H1 (cell line): ENCODE results near the gene KCNT1. TPM values are rescaled to one million over a fixed set of nuclear protein-coding genes. Genes with fewer than 3 reads are reported as not detected.

ENCODE experiments used
- CTCF ChIA-PET: fragments of 300-600 bp; sonication (Branson Sonifier 250); formaldehyde crosslinking; loops from one replicate; lab custom pipeline; 2021; ENCODE audit not compliant: partially characterized antibody; lab: Charles Lee
- POLR2A ChIA-PET: fragments of 300-600 bp; sonication (Branson Sonifier 250); formaldehyde crosslinking; loops from one replicate; lab custom pipeline; 2021; ENCODE audit warnings: inconsistent platforms; ENCODE audit not compliant: partially characterized antibody; lab: Charles Lee
- DNase-seq, 2 experiments: peaks; one replicate each; pipeline versions ENCODE4 v3.0.0 to v3.0.0-alpha.2; 2010 to 2022; ENCODE audit warnings: low spot score in 2 of 2, low read depth in 1 of 2, mixed read lengths in 1 of 2
- FAIRE-seq: peaks from 2 replicates; lab custom pipeline; 2011; peaks lifted over from hg19 to GRCh38; lab: Jason Lieb, UNC
- H2AFZ ChIP-seq: 2 replicates; pipeline ENCODE4 v1.8.1; 2012; ENCODE audit warnings: low read length, inconsistent platforms
- H2AK5ac ChIP-seq: 2 replicates; pipeline ENCODE4 v1.6.1; 2013; ENCODE audit warnings: low read depth, low read length
- H2BK120ac ChIP-seq: replicated peaks from 2 replicates; pipeline ENCODE3; 2013; ENCODE audit warnings: low read depth, low read length, inconsistent platforms
- H2BK12ac ChIP-seq: 2 replicates; pipeline ENCODE4 v1.6.1; 2013; ENCODE audit warnings: low read depth, low read length
- H2BK15ac ChIP-seq: 2 replicates; pipeline ENCODE4 v1.6.1; 2013; ENCODE audit warnings: low read length
- H2BK20ac ChIP-seq: 2 replicates; pipeline ENCODE4 v1.6.1; 2013; ENCODE audit warnings: low read length
- H2BK5ac ChIP-seq: 2 replicates; pipeline ENCODE4 v1.6.1; 2013; ENCODE audit warnings: low read depth, low read length
- H3K14ac ChIP-seq: 2 replicates; pipeline ENCODE4 v1.6.1; 2013; ENCODE audit warnings: inconsistent platforms; ENCODE audit not compliant: insufficient read length
- H3K18ac ChIP-seq: 2 replicates; pipeline ENCODE4 v1.6.1; 2013; ENCODE audit warnings: low read length; ENCODE audit errors: extremely low read depth
- H3K23ac ChIP-seq: 2 replicates; pipeline ENCODE4 v1.6.1; 2013; ENCODE audit warnings: inconsistent platforms; ENCODE audit not compliant: insufficient read length
- H3K23me2 ChIP-seq: 2 replicates; pipeline ENCODE4 v1.6.1; 2013; ENCODE audit warnings: low read depth, low read length
- H3K27ac ChIP-seq: 2 replicates; pipeline ENCODE4 v1.6.1; 2011; ENCODE audit warnings: low read depth, low read length, inconsistent platforms
- H3K27me3 ChIP-seq, 4 experiments: replicated peaks in 1 of 4; 1 replicate in 1 of 4; 2 replicates in 3 of 4; pipeline versions ENCODE4 v1.6.1 to v1.8.1; 2011 to 2013; ENCODE audit warnings: low read length in 3 of 4, mild to moderate bottlenecking in 3 of 4, inconsistent platforms in 2 of 4, mixed read lengths in 2 of 4, moderate library complexity in 1 of 4; ENCODE audit not compliant: control insufficient read depth in 3 of 4, insufficient read depth in 3 of 4; ENCODE audit errors: extremely low read depth in 1 of 4
- H3K36me3 ChIP-seq, 4 experiments: 2 replicates each; pipeline versions ENCODE4 v1.6.1 to v1.8.1; 2011 to 2013; ENCODE audit warnings: mild to moderate bottlenecking in 4 of 4, low read length in 3 of 4, moderate library complexity in 2 of 4, control low read depth in 1 of 4, inconsistent platforms in 1 of 4; ENCODE audit not compliant: insufficient read depth in 4 of 4, control insufficient read depth in 2 of 4
- H3K4ac ChIP-seq: replicated peaks from 2 replicates; pipeline ENCODE3; 2013; ENCODE audit warnings: low read length, low read depth, mixed read lengths, inconsistent platforms; ENCODE audit not compliant: insufficient read length
- H3K4me1 ChIP-seq, 4 experiments: replicated peaks in 1 of 4; 1 replicate in 1 of 4; 2 replicates in 3 of 4; pipeline versions ENCODE4 v1.6.1 to v1.8.1; 2011 to 2013; ENCODE audit warnings: low read length in 3 of 4, inconsistent platforms in 2 of 4, mixed read lengths in 1 of 4; ENCODE audit not compliant: insufficient read depth in 4 of 4, control insufficient read depth in 3 of 4
- H3K4me2 ChIP-seq, 2 experiments: 2 replicates each; pipeline versions ENCODE4 v1.6.1 to v1.8.1; 2011 to 2013; ENCODE audit warnings: low read depth in 2 of 2, low read length in 2 of 2, control low read depth in 1 of 2, inconsistent platforms in 1 of 2, mild to moderate bottlenecking in 1 of 2; ENCODE audit not compliant: insufficient read depth in 1 of 2
- H3K4me3 ChIP-seq, 4 experiments: fragments of 200-600, 300-600 bp in 1 of 4; sonication (generic), shearing (Covaris generic), sonication (Bioruptor Twin) in 1 of 4; 2 replicates each; pipeline versions ENCODE4 v1.5.1 to v1.8.1; 2011 to 2016; ENCODE audit warnings: low read length in 4 of 4, low read depth in 3 of 4, control low read depth in 2 of 4, inconsistent platforms in 2 of 4, mild to moderate bottlenecking in 2 of 4, mixed read lengths in 1 of 4, moderate library complexity in 1 of 4; ENCODE audit not compliant: insufficient read depth in 2 of 4; ENCODE audit errors: extremely low read depth in 1 of 4
- H3K56ac ChIP-seq: replicated peaks from 2 replicates; pipeline ENCODE3; 2013; ENCODE audit warnings: low read depth, mild to moderate bottlenecking, mixed read lengths, low read length, inconsistent platforms; ENCODE audit not compliant: insufficient read length
- H3K79me1 ChIP-seq: 2 replicates; pipeline ENCODE4 v1.6.1; 2013; ENCODE audit warnings: low read depth, low read length, control low read depth
- H3K79me2 ChIP-seq, 2 experiments: 2 replicates each; pipeline versions ENCODE4 v1.6.1 to v1.8.1; 2012 to 2013; ENCODE audit warnings: low read length in 2 of 2, mild to moderate bottlenecking in 2 of 2, inconsistent platforms in 1 of 2; ENCODE audit not compliant: insufficient read depth in 2 of 2, control insufficient read depth in 1 of 2
- H3K9ac ChIP-seq, 4 experiments: replicated peaks in 1 of 4; 1 replicate in 1 of 4; 2 replicates in 3 of 4; pipeline versions ENCODE4 v1.6.1 to v1.8.1; 2011 to 2013; ENCODE audit warnings: low read depth in 3 of 4, low read length in 3 of 4, control low read depth in 2 of 4, mild to moderate bottlenecking in 2 of 4, moderate library complexity in 2 of 4, inconsistent platforms in 1 of 4; ENCODE audit errors: extremely low read depth in 1 of 4
- H3K9me3 ChIP-seq, 2 experiments: 2 replicates each; pipeline versions ENCODE4 v1.6.1 to v1.8.1; 2012 to 2013; ENCODE audit warnings: mild to moderate bottlenecking in 2 of 2, moderate library complexity in 2 of 2, control low read depth in 1 of 2, inconsistent platforms in 1 of 2, low read depth in 1 of 2, low read length in 1 of 2, mixed read lengths in 1 of 2; ENCODE audit not compliant: insufficient read depth in 2 of 2
- H4K20me1 ChIP-seq, 2 experiments: replicated peaks in 1 of 2; 2 replicates each; pipeline versions ENCODE3 to v1.8.1; 2011 to 2013; ENCODE audit warnings: inconsistent platforms in 2 of 2, low read length in 2 of 2, mild to moderate bottlenecking in 1 of 2; ENCODE audit not compliant: insufficient read depth in 2 of 2, control insufficient read depth in 1 of 2
- H4K5ac ChIP-seq: 2 replicates; pipeline ENCODE4 v1.6.1; 2013; ENCODE audit warnings: low read length, low read depth, mixed read lengths, inconsistent platforms; ENCODE audit not compliant: insufficient read length
- H4K8ac ChIP-seq: 2 replicates; pipeline ENCODE4 v1.8.0; 2013; ENCODE audit warnings: mild to moderate bottlenecking, moderate library complexity, low read length, inconsistent platforms; ENCODE audit not compliant: insufficient read depth; ENCODE audit errors: extremely low read depth
- H4K91ac ChIP-seq: replicated peaks from 2 replicates; pipeline ENCODE3; 2013; ENCODE audit warnings: low read length, mixed read lengths, inconsistent platforms; ENCODE audit not compliant: insufficient read length
- HDAC2 ChIP-seq, 2 experiments: fragments of 300-600 bp in 1 of 2; sonication (generic) in 1 of 2; IDR thresholded peaks; 2 replicates each; pipeline ENCODE4 v1.6.1; 2011 to 2012; ENCODE audit warnings: low read depth in 2 of 2, low read length in 2 of 2, mild to moderate bottlenecking in 2 of 2, moderate library complexity in 2 of 2, borderline replicate concordance in 1 of 2, inconsistent platforms in 1 of 2
- RNF2 ChIP-seq: fragments of 200-900, 300-1000 bp; sonication (generic); IDR thresholded peaks from 2 replicates; pipeline ENCODE4 v1.7.1; 2016; ENCODE audit warnings: borderline replicate concordance, low read depth, mild to moderate bottlenecking, antibody characterized with exemption, low read length; ENCODE audit not compliant: poor library complexity, severe bottlenecking; ENCODE audit errors: missing control alignments
- SUZ12 ChIP-seq: fragments of 200-600 bp; sonication (generic); IDR thresholded peaks from 2 replicates; pipeline ENCODE4 v1.6.1; 2012; ENCODE audit warnings: mild to moderate bottlenecking, inconsistent platforms, low read length, moderate library complexity, mixed read lengths
- TAF1 ChIP-seq: IDR thresholded peaks from 2 replicates; pipeline ENCODE4 v1.6.1; 2011; ENCODE audit warnings: mild to moderate bottlenecking, low read depth, low read length
- TCF12 ChIP-seq: IDR thresholded peaks from 2 replicates; pipeline ENCODE4 v1.6.1; 2011; ENCODE audit warnings: low read depth, mild to moderate bottlenecking, low read length
- WGBS, 2 experiments: shearing (Covaris generic) in 1 of 2; methylation state at CpG; one replicate each; pipeline versions ENCODE4 v1.1.6 to v1.1.7; 2013 to 2015; ENCODE audit warnings: low lambda C conversion rate in 2 of 2, mixed read lengths in 2 of 2, inconsistent platforms in 1 of 2, low coverage in 1 of 2, missing lambda C conversion rate in 1 of 2; ENCODE audit not compliant: insufficient replicate concordance in 2 of 2, insufficient coverage in 1 of 2, insufficient read length in 1 of 2; ENCODE audit errors: extremely low coverage in 1 of 2, missing lambda C conversion rate in 1 of 2; 5-methylcytosine and 5-hydroxymethylcytosine counted together
- polyA plus RNA-seq, 7 experiments: library from polyadenylated mRNA; depleted of rRNA in 3 of 7; stranded (reverse) in 5 of 7; unstranded in 2 of 7; fragments of >200 nt in 5 of 7; fragments of 200-250 nt in 2 of 7; gene quantifications; 1 replicate in 5 of 7; 2 replicates in 1 of 7; 4 replicates in 1 of 7; pipeline versions ENCODE4 v1.2.1 to v1.2.3, GENCODE V29; 2011 to 2013; ENCODE audit warnings: missing spikeins in 2 of 7, mixed read lengths in 2 of 7
- total RNA-seq: library from RNA; stranded (reverse); fragmentation: NEBNext Ultra II Directional; extraction: Animal tissue kit (Norgen Biotek cat#: 25700); gene quantifications from 2 replicates; pipeline ENCODE4 v1.2.1, GENCODE V29; 2021

The KCNT1 gene
- total and polyA plus RNA-seq, 2 of the 8 experiments (the other 6 are each of a cell fraction or from before 2014, with no cell fraction given): 0.13 to 0.20 TPM

DNA sequence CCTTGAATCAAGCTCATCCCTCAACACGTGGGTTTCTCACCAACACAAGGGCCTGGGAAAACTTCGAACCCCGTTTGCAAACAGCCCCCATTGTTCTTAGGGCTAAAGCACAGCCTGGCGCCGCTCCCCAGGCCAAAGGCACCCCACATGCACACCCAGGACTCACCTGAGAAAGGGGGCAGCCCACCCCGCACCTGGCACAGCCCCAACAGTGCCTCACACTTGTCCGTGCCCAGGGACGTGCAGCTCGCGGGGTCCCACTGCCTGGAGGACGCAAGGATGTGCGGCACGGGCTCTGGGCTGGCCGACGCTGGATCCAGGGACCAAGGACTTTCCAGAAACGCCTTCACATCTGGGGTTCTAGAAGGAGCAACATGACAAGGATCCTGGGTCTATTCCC lies 5.5 kb upstream of the KCNT1 start:
- Histone ChIP-seq H4K5ac (no peak overlapping the region), H3K4me2 (no peak overlapping the region), H2AK5ac (no peak overlapping the region), H3K23ac (no peak overlapping the region), H2BK12ac (no peak overlapping the region), H3K4me3 (no peak overlapping the region), H3K56ac (no peak overlapping the region), H3K23me2 (no peaks in the 10 kb centered on the region), H3K36me3 (no peaks in the 10 kb centered on the region), H3K27me3 (no peaks in the 10 kb centered on the region; a peak in 4 of 7 replicates), H3K4me1 (peaks cover 0 to 11% (median under 1%) of the 10 kb centered on the region in 4 experiments; a peak in 3 of 7 replicates), H4K91ac (no peak overlapping the region), H2BK120ac (no peak overlapping the region), H3K27ac (no peak overlapping the region), H2BK5ac (no peak overlapping the region), H4K8ac (no peak overlapping the region), H4K20me1 (peaks cover 0 to 2% of the 10 kb centered on the region in 2 experiments), H2BK20ac (no peak overlapping the region), H3K18ac (no peak overlapping the region), H3K9me3 (no peaks in the 10 kb centered on the region), H2BK15ac (no peak overlapping the region), H3K79me1 (no peaks in the 10 kb centered on the region), H2AFZ (no peak overlapping the region), H3K4ac (no peak overlapping the region), H3K79me2 (no peaks in the 10 kb centered on the region), H3K9ac (no peak overlapping the region), H3K14ac (no peak overlapping the region)
- FAIRE-seq (no peak), DNase-seq (no peak)
- ChIA-PET POLR2A (no interaction called here), CTCF (interaction anchor here (1.0 to 6.6 kb wide), 6 partner anchors 9 to 92 kb away, joined by 3 to 32 read pairs (median 3); no protein-coding TSS in a partner anchor)
- TF ChIP-seq TCF12 (no peak), TAF1 (no peak), HDAC2 (IDR thresholded peaks at IDR 0.05; ENCODE audit: borderline replicate concordance in 1 of 2, low read depth in 2 of 2, low read length in 2 of 2) (no peak), RNF2 (no peak), SUZ12 (no peak)
- 86% methylated on average over 15 of the region's 16 CpGs; no CpG with 5 or more reads in 1 of the 2 experiments for WGBS, 2 experiments
